RCC 7860 (cell line): Measurements from ENCODE around the gene MTA3.
"Not testable (repeated sequence)": the region's sequence is repeated elsewhere in the genome, so short reads cannot be mapped to it uniquely, and the experiment has no call there.

Experiments used
- DNase-seq: peaks from one replicate; pipeline ENCODE4 v3.0.0-alpha.2; 2015; ENCODE audit warnings: low spot score
- FAIRE-seq: peaks from 2 replicates; lab custom pipeline; 2012; peaks lifted over from hg19 to GRCh38; lab: Jason Lieb, UNC

Gene MTA3

GRCh38 chr2:42724886-42725285, 156.5 kb downstream of the MTA3 start:
- FAIRE-seq (no peak), DNase-seq (no peak)

- FAIRE-seq (no peak), DNase-seq (no peak)
These were observed 157.2 kb downstream of the MTA3 start for GRCh38 chr2:42725657-42726056.

- no peak for DNase-seq
- FAIRE-seq, result no peak
These were observed 158.2 kb downstream of the MTA3 start for GRCh38 chr2:42726680-42727079.

DNA sequence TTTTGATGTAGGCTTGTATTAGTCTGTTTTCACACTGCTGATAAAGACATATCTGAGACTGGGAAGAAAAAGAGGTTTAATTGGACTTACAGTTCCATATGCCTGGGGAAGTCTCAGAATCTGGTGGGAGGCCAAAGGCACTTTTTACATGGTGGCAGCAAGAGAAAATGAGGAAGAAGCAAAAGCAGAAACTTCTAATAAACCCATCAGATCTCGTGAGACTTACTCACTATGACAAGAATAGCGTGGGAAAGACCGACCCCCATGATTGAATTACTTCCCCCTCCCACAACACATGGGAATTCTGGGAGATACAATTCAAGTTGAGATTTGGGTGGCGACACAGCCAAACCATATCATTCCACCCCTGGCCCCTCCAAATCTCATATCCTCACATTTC, 162.9 kb downstream of the MTA3 start:
- not testable (repeated sequence) for DNase-seq, FAIRE-seq

DNA sequence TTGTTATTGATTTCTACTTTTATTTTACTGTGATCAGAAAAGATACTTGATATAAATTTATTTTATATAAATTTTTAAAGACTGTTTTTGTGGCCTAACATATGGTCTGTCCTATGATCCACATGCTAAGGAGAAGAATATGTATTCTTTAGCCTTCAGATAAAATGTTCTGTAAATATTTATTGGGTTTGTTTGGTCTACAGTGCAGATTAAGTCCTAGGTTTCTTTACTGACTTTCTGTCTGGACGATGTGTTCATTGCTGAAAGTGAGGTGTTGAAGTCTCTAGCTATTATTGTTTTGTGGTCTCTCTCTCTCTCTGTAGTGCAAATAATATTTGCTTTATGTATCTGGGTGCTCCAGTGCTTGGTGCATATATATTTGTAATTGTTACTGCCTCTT, 165.4 kb downstream of the MTA3 start:
- FAIRE-seq (no peak), DNase-seq (no peak)

- DNase-seq (no peak), FAIRE-seq (no peak)
These were observed 168.3 kb downstream of the MTA3 start for GRCh38 chr2:42736598-42737322.

GRCh38 chr2:42741140-42741539, 172.7 kb downstream of the MTA3 start:
- no peak for FAIRE-seq

GRCh38 chr2:42742740-42743658, 174.6 kb downstream of the MTA3 start:
- FAIRE-seq, result no peak

More at GRCh38 chr2:42741140-42741539, 172.7 kb downstream of the MTA3 start:
- DNase-seq, result no peak

GRCh38 chr2:42743659-42743990, 175.2 kb downstream of the MTA3 start:
- no peak for DNase-seq
- FAIRE-seq, result no peak

More at GRCh38 chr2:42742740-42743658, 174.6 kb downstream of the MTA3 start:
- DNase-seq, result no peak

DNA sequence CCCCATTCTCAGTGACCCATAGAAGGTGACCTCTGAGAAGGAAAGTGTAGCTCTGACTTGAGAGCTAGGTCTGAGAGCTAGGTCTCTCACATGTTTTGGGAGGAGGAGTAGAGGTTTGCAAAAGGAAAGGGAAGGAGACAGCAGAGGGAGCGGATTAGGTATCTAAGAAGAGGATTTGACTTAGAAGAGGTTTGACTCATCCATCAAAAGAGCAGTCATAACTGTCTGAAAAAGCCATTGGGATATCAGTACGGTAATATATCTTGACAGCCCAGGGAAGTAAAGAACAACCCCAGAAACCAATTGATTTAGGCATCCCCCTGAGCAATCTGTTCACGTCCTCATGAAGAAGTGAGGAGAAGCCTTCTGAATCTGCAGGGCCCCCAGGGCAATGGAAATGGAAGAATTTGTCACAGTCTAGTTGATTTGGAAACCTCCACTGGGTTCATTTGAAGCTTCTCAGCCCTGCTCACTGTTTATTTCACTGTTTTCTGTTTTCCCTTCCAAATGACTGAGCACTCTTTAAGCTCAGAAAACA, 176.2 kb downstream of the MTA3 start:
- FAIRE-seq, result no peak

DNA sequence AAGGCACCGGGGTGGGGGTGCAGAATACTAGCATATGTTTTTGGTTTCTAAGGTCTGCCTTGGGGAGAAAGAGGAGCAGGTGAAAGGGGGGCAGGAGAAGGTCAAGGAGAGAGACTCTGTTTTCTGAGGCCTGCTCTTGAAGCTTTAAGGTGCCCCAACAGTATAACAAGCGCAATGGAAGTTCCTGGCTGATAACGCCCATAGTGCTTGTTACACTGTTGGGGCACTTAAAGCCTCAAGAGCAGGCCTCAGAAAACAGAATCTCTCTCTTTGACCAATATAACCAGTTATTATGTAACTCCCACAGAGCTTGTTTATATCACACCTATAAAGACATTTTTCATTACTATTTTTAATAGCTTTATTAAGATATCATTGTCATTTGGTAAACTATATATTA, 179.0 kb downstream of the MTA3 start:
- no peak for FAIRE-seq

More for the DNA sequence above, 176.2 kb downstream of the MTA3 start:
- DNase-seq, result no peak

DNA sequence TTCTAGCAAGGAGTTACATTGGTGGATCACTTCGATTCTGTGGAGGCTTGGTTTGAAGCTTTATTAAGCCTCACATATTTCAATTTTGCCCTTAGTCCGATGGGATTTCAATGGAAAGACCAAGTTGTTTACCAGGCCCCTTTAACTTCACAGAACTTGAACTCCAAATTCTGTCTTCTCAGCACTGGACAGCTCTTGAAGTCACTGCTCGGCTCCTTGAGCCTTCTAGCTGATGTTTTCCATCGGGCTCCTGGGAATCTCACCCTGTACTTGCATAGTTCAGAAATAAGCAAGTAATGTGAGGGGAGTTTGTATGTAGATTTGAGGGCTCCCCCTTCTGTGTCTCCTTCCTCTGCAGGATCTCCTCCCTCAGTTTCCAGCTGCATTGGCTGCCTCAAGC, 180.4 kb downstream of the MTA3 start:
- DNase-seq (no peak), FAIRE-seq (no peak)

More for the DNA sequence above, 179.0 kb downstream of the MTA3 start:
- no peak for DNase-seq

DNA sequence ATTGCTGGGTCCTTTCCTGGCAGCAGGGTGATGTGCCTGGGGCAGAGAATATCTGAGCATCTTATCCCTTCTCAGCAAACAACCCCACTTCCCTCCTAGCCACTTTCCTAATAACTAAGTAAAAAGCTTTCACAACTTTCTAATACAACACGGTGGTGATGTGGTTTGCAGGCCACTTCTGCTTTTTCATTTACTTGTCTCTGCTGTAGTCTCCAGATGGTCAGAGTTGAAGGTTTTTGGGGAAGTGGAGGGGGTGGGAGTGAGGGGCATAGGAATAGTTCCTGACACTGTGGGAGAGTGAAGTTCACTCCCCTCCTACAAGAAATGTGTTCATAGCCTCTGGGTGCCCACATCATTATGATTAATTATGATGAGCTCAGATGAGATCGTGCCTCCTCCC, 183.9 kb downstream of the MTA3 start:
- no peak for FAIRE-seq
- DNase-seq, result no peak

DNA sequence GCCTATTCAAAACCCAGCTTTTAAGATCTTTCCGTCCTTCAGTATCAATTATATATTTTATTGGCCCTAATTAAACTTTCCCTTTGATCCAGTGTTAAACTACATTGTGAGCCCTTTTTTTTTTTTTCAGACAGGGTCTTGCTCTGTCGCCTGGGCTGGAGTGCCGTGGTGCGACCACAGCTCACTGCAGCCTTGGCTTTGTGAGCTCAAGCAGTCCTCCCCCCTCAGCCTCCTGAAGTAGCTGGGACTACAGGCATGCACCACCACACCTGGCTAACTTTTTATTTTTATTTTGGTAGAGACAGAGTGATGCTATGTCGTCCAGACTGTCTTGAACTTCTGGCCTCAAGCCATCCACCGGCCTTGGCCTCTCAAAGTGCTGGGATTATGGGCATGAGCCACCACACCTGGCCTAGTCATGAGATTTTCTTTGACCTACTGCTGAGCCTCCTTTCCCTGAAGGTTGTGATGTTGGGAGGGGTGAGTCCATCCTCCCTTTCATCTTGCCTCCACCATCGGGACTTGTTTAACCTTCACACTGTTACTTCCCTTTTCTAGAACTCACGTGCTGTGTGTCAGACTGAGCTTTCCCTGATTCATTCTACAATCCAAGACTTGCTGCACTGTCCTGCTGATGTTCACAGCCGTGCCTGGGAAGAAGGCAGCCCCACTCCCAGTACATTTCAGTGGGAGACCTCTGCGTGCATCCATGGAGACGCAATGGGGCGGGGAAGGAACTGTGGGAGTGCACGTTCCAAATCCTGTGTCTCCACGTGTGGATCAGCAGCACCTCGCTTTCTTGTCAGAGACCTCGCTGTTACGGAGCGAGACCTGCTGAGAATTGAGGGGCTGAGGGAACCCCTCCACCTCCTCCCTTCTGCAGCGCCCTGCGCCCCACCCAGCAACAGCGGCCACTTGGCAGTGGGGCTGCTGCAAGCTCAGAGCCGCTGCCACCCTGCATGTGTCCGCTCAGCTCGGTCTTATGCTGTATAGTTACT, 184.7 kb downstream of the MTA3 start:
- FAIRE-seq (no peak), DNase-seq (no peak)

DNA sequence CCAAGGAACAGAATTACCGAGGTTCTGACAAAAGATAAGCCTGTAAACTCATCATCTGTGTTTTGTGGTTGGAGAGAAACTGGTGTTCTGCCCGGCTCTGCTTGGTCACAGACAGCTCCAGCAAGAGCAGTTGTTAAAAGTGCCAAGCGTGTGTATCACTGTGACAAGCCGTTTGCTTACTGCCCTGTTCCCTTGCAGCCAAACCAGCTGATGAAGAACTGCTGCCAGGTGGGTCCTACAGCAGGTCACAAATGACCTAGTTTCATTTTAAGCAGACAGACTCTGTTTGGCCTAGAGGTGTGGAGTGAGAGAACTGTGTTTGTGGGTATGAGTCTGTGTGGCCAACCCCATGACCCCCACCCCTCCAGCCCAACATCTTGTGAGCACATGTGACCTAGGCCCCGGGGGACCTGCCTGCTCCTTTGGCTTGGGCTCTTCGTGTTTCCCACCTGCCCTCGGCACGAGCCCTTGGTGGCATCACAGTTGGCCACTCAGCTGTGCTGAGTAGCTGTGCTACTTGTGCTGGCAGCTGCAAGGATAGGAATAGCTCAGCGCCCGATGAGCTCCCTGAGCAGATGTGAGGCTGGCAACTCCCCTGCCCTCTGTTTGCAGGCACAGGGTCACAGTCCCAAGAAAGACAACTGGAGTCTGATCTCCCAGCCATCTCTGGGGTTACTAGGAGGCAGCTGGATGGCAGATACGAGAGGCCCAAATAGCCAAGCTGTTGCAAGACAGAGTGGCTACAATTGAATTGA, 185.8 kb downstream of the MTA3 start:
- DNase-seq (no peak), FAIRE-seq (no peak)

GRCh38 chr2:42754776-42755140, 186.3 kb downstream of the MTA3 start:
- DNase-seq (no peak), FAIRE-seq (no peak)

GRCh38 chr2:42755191-42755880, 186.9 kb downstream of the MTA3 start:
- DNase-seq, result no peak
- FAIRE-seq, result no peak

- DNase-seq (no peak), FAIRE-seq (no peak)
These were observed 187.8 kb downstream of the MTA3 start for GRCh38 chr2:42756150-42756775.

- FAIRE-seq, result no peak
These were observed 188.6 kb downstream of the MTA3 start for GRCh38 chr2:42756966-42757513.

More at GRCh38 chr2:42756966-42757513, 188.6 kb downstream of the MTA3 start:
- no peak for DNase-seq
